Activated CD8-positive, alpha-beta T cell treated with anti-CD3 and anti-CD28 coated beads for 36 hours (primary cell): ENCODE measurements around the gene SPATS2L. TPM values are rescaled to one million over a fixed set of nuclear protein-coding genes. Genes with fewer than 3 reads are reported as not detected.
A peak's percentile ranks its signal among the peaks of the same experiment; 100 is the strongest.

Experiments
- ATAC-seq: fragments of 200-7000 bp; cut with Tn5 transposase; one replicate; pipeline ENCODE4 v1.10.0; 2021; ENCODE audit warnings: mild to moderate bottlenecking, moderate library complexity
- CTCF ChIA-PET: fragments of 350-600 bp; sonication (Branson Sonifier 250); formaldehyde crosslinking; loops from one replicate; lab custom pipeline; 2021; ENCODE audit warnings: antibody characterized with exemption; lab: Charles Lee
- POLR2A ChIA-PET: fragments of 350-600 bp; sonication (Branson Sonifier 250); formaldehyde crosslinking; loops from one replicate; lab custom pipeline; 2021; ENCODE audit warnings: antibody characterized with exemption; lab: Charles Lee
- DNase-seq: peaks from one replicate; pipeline ENCODE4 v3.0.0-alpha.2; 2020
- H3K27ac Mint-ChIP-seq: one replicate; pipeline ENCODE4 v1.8.0; 2021; ENCODE audit warnings: mild to moderate bottlenecking, mixed read lengths
- H3K27me3 Mint-ChIP-seq: one replicate; pipeline ENCODE4 v1.8.0; 2021; ENCODE audit warnings: mixed read lengths
- H3K36me3 Mint-ChIP-seq: one replicate; pipeline ENCODE4 v1.8.0; 2021; ENCODE audit warnings: low read depth, mixed read lengths
- H3K4me1 Mint-ChIP-seq: one replicate; pipeline ENCODE4 v1.8.0; 2021; ENCODE audit warnings: low read depth, mixed read lengths
- H3K4me3 Mint-ChIP-seq: one replicate; pipeline ENCODE4 v1.8.0; 2021; ENCODE audit warnings: mild to moderate bottlenecking, moderate library complexity, mixed read lengths
- H3K9me3 Mint-ChIP-seq: one replicate; pipeline ENCODE4 v1.8.0; 2021; ENCODE audit warnings: mixed read lengths
- intact Hi-C: fragments of 100-400 bp; cut with micrococcal nuclease; formaldehyde crosslinking; loops from one replicate; pipeline ENCODE4 v1.10.0; 2022
- total RNA-seq, 2 experiments: library from RNA; stranded (reverse); gene quantifications; one replicate each; pipeline ENCODE4 v1.2.3, GENCODE V29; 2021
- TF ChIP-seq, protein P1 (sequence below): fragments of 200-600 bp; IDR thresholded peaks from one replicate; pipeline ENCODE4 v1.8.0; 2022; ENCODE audit warnings: antibody characterized with exemption, mild to moderate bottlenecking

SPATS2L gene
- total RNA-seq, 2 experiments from 2014 or later = 5.7 to 9.0 TPM

DNA sequence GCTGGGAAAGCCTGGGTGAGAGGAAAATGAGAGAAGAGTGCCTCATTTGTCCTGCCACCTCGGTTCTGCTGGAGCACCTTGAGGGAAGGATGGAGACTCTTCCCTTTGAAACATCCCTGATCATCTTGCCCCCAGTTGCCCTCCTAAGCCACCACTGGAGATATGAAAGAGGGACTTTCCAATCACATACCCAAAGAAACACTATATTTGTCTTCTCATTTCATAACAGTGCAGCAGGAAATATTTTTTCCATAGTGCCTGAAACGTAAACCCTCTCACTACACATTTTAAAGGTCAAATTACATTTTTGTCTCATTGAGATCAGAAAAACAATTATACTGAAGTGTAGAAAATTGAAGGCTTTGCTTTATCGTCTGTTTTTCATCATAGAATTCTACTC lies 140.1 kb downstream of the SPATS2L start:
- no peak for DNase-seq
- peak; percentile 60 for ATAC-seq
- Mint-ChIP-seq H3K27ac (peak overlapping the region; percentile 48), H3K4me1 (peaks cover 15% of the 10 kb centered on the region), H3K9me3 (no peaks in the 10 kb centered on the region), H3K36me3 (no peaks in the 10 kb centered on the region), H3K27me3 (no peaks in the 10 kb centered on the region), H3K4me3 (no peak overlapping the region)
- intact Hi-C loops = no loop called here
- CTCF ChIA-PET = no interaction called here
- TF ChIP-seq, protein P1, sequence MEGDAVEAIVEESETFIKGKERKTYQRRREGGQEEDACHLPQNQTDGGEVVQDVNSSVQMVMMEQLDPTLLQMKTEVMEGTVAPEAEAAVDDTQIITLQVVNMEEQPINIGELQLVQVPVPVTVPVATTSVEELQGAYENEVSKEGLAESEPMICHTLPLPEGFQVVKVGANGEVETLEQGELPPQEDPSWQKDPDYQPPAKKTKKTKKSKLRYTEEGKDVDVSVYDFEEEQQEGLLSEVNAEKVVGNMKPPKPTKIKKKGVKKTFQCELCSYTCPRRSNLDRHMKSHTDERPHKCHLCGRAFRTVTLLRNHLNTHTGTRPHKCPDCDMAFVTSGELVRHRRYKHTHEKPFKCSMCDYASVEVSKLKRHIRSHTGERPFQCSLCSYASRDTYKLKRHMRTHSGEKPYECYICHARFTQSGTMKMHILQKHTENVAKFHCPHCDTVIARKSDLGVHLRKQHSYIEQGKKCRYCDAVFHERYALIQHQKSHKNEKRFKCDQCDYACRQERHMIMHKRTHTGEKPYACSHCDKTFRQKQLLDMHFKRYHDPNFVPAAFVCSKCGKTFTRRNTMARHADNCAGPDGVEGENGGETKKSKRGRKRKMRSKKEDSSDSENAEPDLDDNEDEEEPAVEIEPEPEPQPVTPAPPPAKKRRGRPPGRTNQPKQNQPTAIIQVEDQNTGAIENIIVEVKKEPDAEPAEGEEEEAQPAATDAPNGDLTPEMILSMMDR = no peak
- POLR2A ChIA-PET = no interaction called here

DNA sequence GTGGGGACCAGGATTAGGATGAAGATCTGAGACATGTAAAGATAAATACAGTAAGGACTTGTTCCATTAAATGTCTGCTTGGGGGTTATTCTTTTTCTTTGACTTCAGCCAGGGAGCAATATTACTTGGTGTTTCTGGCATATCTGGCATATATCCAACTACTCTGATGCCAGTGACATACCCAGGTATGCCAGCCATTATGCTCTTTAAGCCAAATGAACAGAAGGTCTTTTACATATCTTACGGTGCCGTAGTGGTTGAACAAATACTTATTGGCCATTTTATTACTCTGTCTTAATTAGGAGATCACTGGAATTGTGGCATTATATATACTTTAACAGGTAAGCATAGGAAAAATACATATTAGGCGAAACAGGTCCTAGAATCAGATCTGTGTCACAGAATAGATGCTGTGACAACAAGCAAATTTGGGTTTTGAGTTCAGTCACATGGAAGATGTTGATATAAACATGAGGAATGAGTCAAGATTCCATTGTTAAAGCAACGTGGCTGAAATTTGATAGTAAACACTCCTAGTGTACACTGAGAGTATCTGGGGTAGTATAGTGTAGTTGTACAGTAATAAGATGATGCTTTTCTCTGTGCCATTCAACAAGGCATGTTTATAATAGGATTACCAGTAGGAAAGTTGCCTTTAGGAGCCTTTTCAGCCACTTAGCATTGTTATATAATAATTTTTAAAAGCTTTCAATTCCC lies 140.8 kb downstream of the SPATS2L start:
- TF ChIP-seq, protein P1 = no peak
- ATAC-seq = no peak
- Mint-ChIP-seq H3K27ac (peak overlapping the region; percentile 48), H3K4me3 (no peak overlapping the region), H3K27me3 (no peaks in the 10 kb centered on the region), H3K9me3 (no peaks in the 10 kb centered on the region), H3K36me3 (no peaks in the 10 kb centered on the region), H3K4me1 (peaks cover 15% of the 10 kb centered on the region)
- CTCF ChIA-PET = no interaction called here
- DNase-seq = no peak
- intact Hi-C loops = no loop called here
- POLR2A ChIA-PET = no interaction called here

DNA sequence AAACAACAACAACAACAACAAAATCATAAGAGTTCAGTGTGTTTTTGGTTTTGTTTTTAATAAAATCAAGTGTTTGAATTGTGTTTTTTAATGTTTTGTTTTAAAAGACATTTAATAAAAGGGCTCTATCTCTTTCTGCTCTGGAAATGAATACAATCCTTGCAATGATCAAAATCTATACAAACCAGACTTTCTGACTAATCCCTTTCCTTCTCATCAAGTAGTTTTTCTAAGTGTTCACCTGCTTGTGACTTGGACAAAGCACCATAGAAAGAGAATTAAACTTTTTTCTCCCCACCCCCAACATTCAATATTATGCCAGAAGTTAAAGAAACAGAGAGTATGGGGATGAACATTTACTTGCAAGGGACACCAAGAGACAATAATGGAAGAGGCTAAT lies 142.0 kb downstream of the SPATS2L start:
- Mint-ChIP-seq H3K4me1 (peaks cover 15% of the 10 kb centered on the region), H3K4me3 (no peak overlapping the region), H3K27ac (no peak overlapping the region), H3K9me3 (no peaks in the 10 kb centered on the region), H3K36me3 (no peaks in the 10 kb centered on the region), H3K27me3 (no peaks in the 10 kb centered on the region)
- TF ChIP-seq, protein P1 = no peak
- CTCF ChIA-PET = interaction anchor here (1.2 to 1.4 kb wide), 2 partner anchors 19 to 33 kb away, joined by 3 to 4 read pairs; no protein-coding TSS in a partner anchor
- POLR2A ChIA-PET = no interaction called here
- ATAC-seq (no peak), DNase-seq (no peak)
- intact Hi-C loops = no loop called here

DNA sequence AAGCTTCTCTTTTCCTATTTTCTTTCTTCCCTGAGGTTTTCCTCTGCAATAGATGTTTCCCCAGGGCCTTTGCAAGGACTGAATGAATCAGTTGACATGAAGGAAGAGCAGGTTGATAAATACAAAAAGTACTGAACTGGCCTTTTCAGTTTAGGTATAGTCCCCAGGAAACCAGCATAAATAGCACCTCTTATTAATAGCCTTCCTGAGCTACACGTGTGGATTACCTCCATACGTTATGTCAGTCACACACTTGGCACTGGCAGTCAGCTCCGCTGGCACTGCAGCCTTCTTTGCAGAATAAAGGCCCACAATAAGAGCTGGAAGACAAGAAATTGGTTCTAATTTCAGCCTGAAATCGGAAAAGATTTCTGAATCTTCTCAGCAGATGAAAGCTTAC lies 142.7 kb downstream of the SPATS2L start:
- Mint-ChIP-seq H3K36me3 (no peaks in the 10 kb centered on the region), H3K4me3 (no peak overlapping the region), H3K27me3 (no peaks in the 10 kb centered on the region), H3K4me1 (peaks cover 17% of the 10 kb centered on the region), H3K27ac (no peak overlapping the region), H3K9me3 (no peaks in the 10 kb centered on the region)
- ATAC-seq (no peak), DNase-seq (no peak)
- intact Hi-C loops = no loop called here
- ChIA-PET POLR2A (no interaction called here), CTCF (interaction anchor here (1.2 to 1.4 kb wide), 3 partner anchors 18 to 32 kb away, joined by 3 to 5 read pairs (median 4); no protein-coding TSS in a partner anchor)
- TF ChIP-seq, protein P1 = no peak

DNA sequence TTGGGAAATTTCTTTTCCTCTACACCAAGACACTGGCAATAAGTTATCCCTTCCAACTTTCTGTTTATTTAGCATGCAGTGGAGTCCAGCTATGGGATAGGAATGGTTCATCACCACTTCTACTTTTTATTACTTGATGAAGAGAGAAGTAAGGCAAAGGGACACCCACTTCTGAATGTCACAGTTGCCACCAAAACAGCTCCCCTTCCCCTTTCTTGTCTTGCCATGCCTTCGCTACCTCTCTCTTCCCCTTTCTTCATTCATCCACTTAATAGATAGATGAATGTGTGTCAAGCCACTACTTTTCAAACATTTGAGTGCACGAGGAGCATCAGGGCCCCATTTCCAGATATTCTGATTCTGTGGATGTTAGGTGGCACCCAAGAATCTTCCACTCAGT lies 143.8 kb downstream of the SPATS2L start:
- no peak overlapping the region for H3K27ac Mint-ChIP-seq
- ATAC-seq (no peak), DNase-seq (no peak)
- intact Hi-C loops = no loop called here
- TF ChIP-seq, protein P1 = no peak
- H3K36me3 Mint-ChIP-seq = no peaks in the 10 kb centered on the region
- H3K27me3 Mint-ChIP-seq = no peaks in the 10 kb centered on the region
- no peak overlapping the region for H3K4me3 Mint-ChIP-seq
- no peaks in the 10 kb centered on the region for H3K9me3 Mint-ChIP-seq
- H3K4me1 Mint-ChIP-seq = peaks cover 25% of the 10 kb centered on the region
- POLR2A ChIA-PET = no interaction called here
- CTCF ChIA-PET = interaction anchor here (1.4 kb wide), 1 partner anchor 21 kb away, joined by 5 read pairs; no protein-coding TSS in a partner anchor
